Endothelial cell of umbilical vein (primary cell): ENCODE data around the gene DYNC1LI1. TPM values are rescaled to one million over a fixed set of nuclear protein-coding genes. Genes with fewer than 3 reads are reported as not detected.

Experiments used
- BruUV-seq: library from RNA; stranded (reverse); fragments of 400-500 nt; replicated peaks from 2 replicates; lab custom pipeline; 2021; lab: Mats Ljungman, UMichigan
- CTCF ChIA-PET: fragments of 300-600, 350-600 bp; sonication (Branson Sonifier 250); formaldehyde crosslinking; loops from one replicate; lab custom pipeline; 2021; ENCODE audit warnings: antibody characterized with exemption, inconsistent platforms; lab: Charles Lee
- POLR2A ChIA-PET: fragments of 300-600, 350-600 bp; sonication (Branson Sonifier 250); formaldehyde crosslinking; loops from one replicate; lab custom pipeline; 2021; ENCODE audit warnings: antibody characterized with exemption, inconsistent platforms; lab: Charles Lee
- DNase-seq: peaks from one replicate; pipeline ENCODE4 v3.0.0-alpha.2; 2011; ENCODE audit warnings: low read depth, low spot score
- FAIRE-seq: peaks from 2 replicates; lab custom pipeline; 2011; peaks lifted over from hg19 to GRCh38; lab: Jason Lieb, UNC
- H2AFZ ChIP-seq: 2 replicates; pipeline ENCODE4 v1.6.0; 2012; ENCODE audit warnings: low read depth, low read length, control low read depth, inconsistent platforms
- H3K27ac ChIP-seq: 2 replicates; pipeline ENCODE4 v1.5.1; 2011; ENCODE audit warnings: low read depth, mild to moderate bottlenecking, control low read depth, low read length, moderate library complexity; ENCODE audit not compliant: insufficient read depth
- H3K27me3 ChIP-seq, 2 experiments: 2 replicates each; pipeline versions ENCODE4 v1.6.0 to v1.6.1; 2011; ENCODE audit warnings: low read length in 2 of 2, mixed read lengths in 1 of 2; ENCODE audit not compliant: control insufficient read depth in 2 of 2, insufficient read depth in 2 of 2
- H3K36me3 ChIP-seq, 2 experiments: 2 replicates in 1 of 2; 3 replicates in 1 of 2; pipeline ENCODE4 v1.5.1; 2011; ENCODE audit warnings: low read length in 2 of 2, mild to moderate bottlenecking in 1 of 2, moderate library complexity in 1 of 2; ENCODE audit not compliant: control insufficient read depth in 2 of 2, insufficient read depth in 2 of 2; ENCODE audit errors: extremely low read depth in 1 of 2
- H3K4me1 ChIP-seq: 3 replicates; pipeline ENCODE4 v1.5.1; 2011; ENCODE audit warnings: mild to moderate bottlenecking, low read length; ENCODE audit not compliant: control insufficient read depth, insufficient read depth; ENCODE audit errors: extremely low read depth
- H3K4me2 ChIP-seq: 2 replicates; pipeline ENCODE4 v1.6.1; 2011; ENCODE audit warnings: low read length, control low read depth, mixed read lengths; ENCODE audit not compliant: insufficient read depth
- H3K4me3 ChIP-seq, 3 experiments: fragments of 200-600 bp in 1 of 3; sonication (generic), shearing (Covaris generic) in 1 of 3; replicated peaks in 1 of 3; 2 replicates each; pipeline ENCODE4 v1.5.1; 2011 to 2016; ENCODE audit warnings: control low read depth in 3 of 3, low read length in 3 of 3, mild to moderate bottlenecking in 2 of 3, inconsistent platforms in 1 of 3, low read depth in 1 of 3, moderate library complexity in 1 of 3; ENCODE audit not compliant: insufficient read depth in 1 of 3
- H3K79me2 ChIP-seq: 2 replicates; pipeline ENCODE4 v1.6.0; 2012; ENCODE audit warnings: low read length, inconsistent platforms; ENCODE audit not compliant: control insufficient read depth, insufficient read depth
- H3K9ac ChIP-seq: replicated peaks from 2 replicates; pipeline ENCODE3; 2011; ENCODE audit warnings: low read length, control low read depth; ENCODE audit not compliant: insufficient read depth; ENCODE audit errors: extremely low read depth
- H3K9me1 ChIP-seq: replicated peaks from 3 replicates; pipeline ENCODE4 v1.6.0; 2011; ENCODE audit warnings: mild to moderate bottlenecking, low read length; ENCODE audit not compliant: control insufficient read depth, insufficient read depth; ENCODE audit errors: extremely low read depth
- H3K9me3 ChIP-seq: replicated peaks from 2 replicates; pipeline ENCODE4 v1.5.1; 2012; ENCODE audit warnings: low read length, inconsistent platforms; ENCODE audit not compliant: control insufficient read depth, insufficient read depth
- H4K20me1 ChIP-seq: replicated peaks from 2 replicates; pipeline ENCODE3; 2011; ENCODE audit warnings: mild to moderate bottlenecking, low read length; ENCODE audit not compliant: control insufficient read depth, insufficient read depth; ENCODE audit errors: extremely low read depth
- EZH2 ChIP-seq: IDR thresholded peaks from 2 replicates; pipeline ENCODE4 v1.6.1; 2012; ENCODE audit warnings: borderline replicate concordance, low read depth, mild to moderate bottlenecking, moderate library complexity, low read length, inconsistent platforms; ENCODE audit not compliant: severe bottlenecking
- FOS ChIP-seq: IDR thresholded peaks from 2 replicates; pipeline ENCODE4 v1.6.1; 2011; ENCODE audit warnings: mild to moderate bottlenecking, low read length, moderate library complexity, borderline replicate concordance; ENCODE audit not compliant: insufficient read depth
- GATA2 ChIP-seq: IDR thresholded peaks from 2 replicates; pipeline ENCODE4 v1.7.0; 2011; ENCODE audit warnings: low read depth, mild to moderate bottlenecking, moderate library complexity, mixed read lengths, low read length; ENCODE audit not compliant: insufficient read length, insufficient read depth
- JUN ChIP-seq: IDR thresholded peaks from 2 replicates; pipeline ENCODE4 v1.6.1; 2011; ENCODE audit warnings: borderline replicate concordance, low read depth; ENCODE audit not compliant: insufficient read length, insufficient read depth
- MYC ChIP-seq: IDR thresholded peaks from one replicate; pipeline ENCODE4 v1.6.1; 2011; ENCODE audit warnings: mild to moderate bottlenecking, low read depth, low read length
- POLR2A ChIP-seq: IDR thresholded peaks from 2 replicates; pipeline ENCODE4 v1.6.1; 2012; ENCODE audit warnings: low read depth, mild to moderate bottlenecking, control low read depth, low read length
- POLR2AphosphoS5 ChIP-seq: IDR thresholded peaks from 2 replicates; pipeline ENCODE4 v1.6.1; 2012; ENCODE audit warnings: low read depth, mild to moderate bottlenecking, control low read depth, low read length, moderate library complexity; ENCODE audit not compliant: insufficient read depth
- dilution Hi-C: fragments of 300-500 bp; cut with MboI; formaldehyde crosslinking; loops from one replicate; pipeline ENCODE4 v1.15.0; 2019; ENCODE audit warnings: low sequenced_read_pairs; ENCODE audit not compliant: extremely low pct_ligation_motif_present
- intact Hi-C: fragments of 100-400 bp; cut with micrococcal nuclease; formaldehyde crosslinking; loops from one replicate; pipeline ENCODE4 v1.10.0; 2022
- polyA plus RNA-seq, 4 experiments: library from polyadenylated mRNA; depleted of rRNA in 3 of 4; stranded (reverse) in 3 of 4; unstranded in 1 of 4; fragments of >200 nt; gene quantifications; 2 replicates each; pipeline versions ENCODE4 v1.2.1 to v1.2.3, GENCODE V29; 2011 to 2012; ENCODE audit warnings: missing spikeins in 1 of 4
- total RNA-seq: library from RNA; stranded (reverse); gene quantifications from 2 replicates; pipeline ENCODE4 v1.2.3, GENCODE V29; 2021
- TF ChIP-seq, protein P1 (sequence below), 2 donors: IDR thresholded peaks; 1 replicate in 1 of 2; 2 replicates in 1 of 2; pipeline ENCODE4 v1.5.1; 2011; ENCODE audit warnings: low read length in 2 of 2, mild to moderate bottlenecking in 2 of 2, moderate library complexity in 2 of 2, control low read depth in 1 of 2, inconsistent platforms in 1 of 2, low read depth in 1 of 2; ENCODE audit not compliant: insufficient read depth in 1 of 2; ENCODE audit errors: extremely low read depth in 1 of 2
- TF ChIP-seq, protein P2 (sequence below): IDR thresholded peaks from 2 replicates; pipeline ENCODE4 v1.6.1; 2011; ENCODE audit not compliant: insufficient read depth, insufficient read length

Gene DYNC1LI1
- total and polyA plus RNA-seq, 2 donors (not counting 3 experiments of a cell fraction or from before 2014, with no cell fraction given): 14.9 to 47.6 TPM

DNA sequence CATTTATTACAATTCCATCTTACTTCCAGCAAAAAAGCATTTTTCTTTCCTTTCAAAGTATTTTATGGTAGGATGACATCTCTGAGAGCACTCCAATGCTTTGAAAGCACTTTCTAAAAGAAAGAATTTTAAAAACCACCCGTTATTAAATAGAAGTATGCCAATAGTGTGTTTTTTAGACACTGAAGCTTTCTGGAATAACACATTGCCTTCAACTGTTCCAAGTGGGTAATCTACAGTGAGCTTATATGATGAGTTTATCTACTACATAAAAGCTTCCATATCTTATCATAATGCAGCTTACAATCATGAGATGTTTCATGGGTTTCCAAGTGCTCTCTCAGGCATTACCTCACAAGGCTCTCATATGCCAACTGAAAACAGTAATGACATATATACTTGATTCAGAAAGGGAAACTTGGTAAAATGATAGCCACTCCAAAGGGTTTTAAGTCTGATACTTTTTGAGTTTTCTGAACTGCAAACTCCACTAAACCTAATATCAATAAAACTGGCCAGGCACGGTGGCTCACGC is 82.1 kb downstream of the DYNC1LI1 start:
- H3K9me1 ChIP-seq: no peaks in the 10 kb centered on the region
- TF ChIP-seq GATA2: no peak
- TF ChIP-seq JUN: no peak
- no peak for TF ChIP-seq EZH2
- TF ChIP-seq, protein P1, sequence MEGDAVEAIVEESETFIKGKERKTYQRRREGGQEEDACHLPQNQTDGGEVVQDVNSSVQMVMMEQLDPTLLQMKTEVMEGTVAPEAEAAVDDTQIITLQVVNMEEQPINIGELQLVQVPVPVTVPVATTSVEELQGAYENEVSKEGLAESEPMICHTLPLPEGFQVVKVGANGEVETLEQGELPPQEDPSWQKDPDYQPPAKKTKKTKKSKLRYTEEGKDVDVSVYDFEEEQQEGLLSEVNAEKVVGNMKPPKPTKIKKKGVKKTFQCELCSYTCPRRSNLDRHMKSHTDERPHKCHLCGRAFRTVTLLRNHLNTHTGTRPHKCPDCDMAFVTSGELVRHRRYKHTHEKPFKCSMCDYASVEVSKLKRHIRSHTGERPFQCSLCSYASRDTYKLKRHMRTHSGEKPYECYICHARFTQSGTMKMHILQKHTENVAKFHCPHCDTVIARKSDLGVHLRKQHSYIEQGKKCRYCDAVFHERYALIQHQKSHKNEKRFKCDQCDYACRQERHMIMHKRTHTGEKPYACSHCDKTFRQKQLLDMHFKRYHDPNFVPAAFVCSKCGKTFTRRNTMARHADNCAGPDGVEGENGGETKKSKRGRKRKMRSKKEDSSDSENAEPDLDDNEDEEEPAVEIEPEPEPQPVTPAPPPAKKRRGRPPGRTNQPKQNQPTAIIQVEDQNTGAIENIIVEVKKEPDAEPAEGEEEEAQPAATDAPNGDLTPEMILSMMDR (IDR thresholded peaks at IDR 0.05; ENCODE audit: extremely low read depth in 1 of 2, insufficient read depth in 1 of 2, low read depth in 1 of 2, low read length in 2 of 2): no peak
- no peak for TF ChIP-seq MYC
- TF ChIP-seq, protein P2, sequence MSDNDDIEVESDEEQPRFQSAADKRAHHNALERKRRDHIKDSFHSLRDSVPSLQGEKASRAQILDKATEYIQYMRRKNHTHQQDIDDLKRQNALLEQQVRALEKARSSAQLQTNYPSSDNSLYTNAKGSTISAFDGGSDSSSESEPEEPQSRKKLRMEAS: no peak
- TF ChIP-seq FOS: no peak
- TF ChIP-seq POLR2A: no peak
- TF ChIP-seq POLR2AphosphoS5: no peak
- H3K9ac ChIP-seq: no peak overlapping the region
- peaks cover 3 to 6% of the 10 kb centered on the region in 2 experiments for H3K36me3 ChIP-seq
- H3K4me1 ChIP-seq: peaks cover 12% of the 10 kb centered on the region
- intact Hi-C loops: no loop called here
- no TSS peak for BruUV-seq
- no peak overlapping the region for H3K4me3 ChIP-seq
- peaks cover 18% of the 10 kb centered on the region for H3K79me2 ChIP-seq
- H3K9me3 ChIP-seq: no peaks in the 10 kb centered on the region
- H3K4me2 ChIP-seq: no peak overlapping the region
- no peak for FAIRE-seq
- dilution Hi-C loops: no loop called here
- no peak for DNase-seq
- POLR2A ChIA-PET: no interaction called here
- no peak overlapping the region for H2AFZ ChIP-seq
- CTCF ChIA-PET: interaction anchor here (0.7 to 2.2 kb wide), 4 partner anchors 9 to 113 kb away, joined by 3 to 8 read pairs (median 4); no protein-coding TSS in a partner anchor
- peaks cover 9% of the 10 kb centered on the region for H4K20me1 ChIP-seq
- no peaks in the 10 kb centered on the region for H3K27me3 ChIP-seq
- H3K27ac ChIP-seq: no peak overlapping the region
